ENCODE data around the gene DRAXIN. TPM values are rescaled to one million over a fixed set of nuclear protein-coding genes. Genes with fewer than 3 reads are reported as not detected.

The DRAXIN gene
- total and polyA plus RNA-seq, 12 donors: under 0.01 to 0.08 (median 0.06) TPM; not detected in 7

DNA sequence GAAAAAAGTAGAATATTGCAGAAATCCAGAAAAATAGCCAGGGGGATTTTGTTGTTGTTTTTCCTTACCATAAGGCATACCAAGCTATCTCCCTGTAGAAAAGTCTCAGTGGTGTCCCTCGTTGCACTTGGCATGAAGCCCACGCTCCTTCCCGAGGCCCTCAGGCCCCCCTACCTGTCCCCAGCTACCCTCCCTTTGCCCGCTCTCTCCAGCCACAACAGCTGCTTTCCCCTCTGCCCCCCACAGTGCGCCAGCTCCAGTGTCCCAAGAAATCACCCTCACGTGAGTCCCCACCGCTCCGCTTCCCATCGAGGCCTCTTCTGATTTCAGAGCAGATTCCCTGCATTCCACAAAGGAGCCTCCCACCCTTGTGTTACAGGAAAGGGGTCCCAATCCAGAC, 52.8 kb downstream of the DRAXIN start:
- Histone ChIP-seq H3K27ac (no peak overlapping the region), H3K27me3 (no peaks in the 10 kb centered on the region), H3K36me3 (replicated peaks in 1 of 2) (peaks cover 0 to 8% of the 10 kb centered on the region in 2 donors), H3K4me3 (no peak overlapping the region), H3K9me3 (replicated peaks in 1 of 3) (no peaks in the 10 kb centered on the region), H3K4me1 (replicated peaks in 1 of 2) (peaks cover 11 to 16% of the 10 kb centered on the region in 2 donors)
- 80 to 88% (median 85%) methylated on average over 9 of the region's 9 CpGs for WGBS, 4 donors
- intact Hi-C loops (cut with DNase I): no loop called here
- DNase-seq: no peak
- TF ChIP-seq POLR2A (IDR thresholded peaks at IDR 0.05): no peak
- TF ChIP-seq CTCF (IDR thresholded peaks at IDR 0.05): no peak

DNA sequence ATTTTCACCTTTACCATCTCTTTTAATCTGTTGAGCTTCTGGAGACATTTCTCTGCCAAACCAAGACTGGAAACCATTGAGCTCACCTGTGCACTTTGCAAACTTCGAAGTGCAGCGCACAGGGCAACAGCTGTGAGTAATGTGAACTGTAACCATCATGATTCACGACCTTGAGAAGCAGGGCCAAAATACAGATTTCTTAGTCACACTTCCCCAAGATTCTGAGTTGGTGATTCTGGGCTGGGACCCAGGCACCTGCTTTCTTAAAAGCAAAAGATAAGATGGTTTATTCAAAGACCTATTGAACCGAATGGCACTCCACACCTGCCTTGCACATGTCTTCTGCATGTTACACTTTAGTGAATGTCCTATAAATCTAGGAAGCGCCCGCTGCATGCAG, 54.6 kb downstream of the DRAXIN start:
- Histone ChIP-seq H3K27ac (peak overlapping the region in 3 of 5 donors; percentile 7 to 56 (median 27)), H3K27me3 (no peaks in the 10 kb centered on the region), H3K36me3 (replicated peaks in 1 of 2) (peaks cover 0 to 24% of the 10 kb centered on the region in 2 donors), H3K4me3 (no peak overlapping the region), H3K9me3 (replicated peaks in 1 of 3) (no peaks in the 10 kb centered on the region), H3K4me1 (replicated peaks in 1 of 2) (peaks cover 11 to 16% of the 10 kb centered on the region in 2 donors)
- TF ChIP-seq POLR2A (IDR thresholded peaks at IDR 0.05) (no peak), CTCF (IDR thresholded peaks at IDR 0.05) (no peak)
- DNase-seq: peak in 5 of 7 donors; percentile 45 to 69 (median 56)
- 50 to 61% (median 56%) methylated on average over 6 of the region's 6 CpGs for WGBS, 4 donors
- intact Hi-C loops (cut with DNase I): no loop called here

GRCh38 chr1:11746795-11747487, 55.4 kb downstream of the DRAXIN start:
- 53 to 70% (median 56%) methylated on average over 10 to 20 of the region's 20 CpGs for WGBS, 4 donors
- Histone ChIP-seq H3K9me3 (replicated peaks in 1 of 3) (no peaks in the 10 kb centered on the region), H3K4me3 (no peak overlapping the region), H3K36me3 (replicated peaks in 1 of 2) (peaks cover 0 to 24% of the 10 kb centered on the region in 2 donors), H3K4me1 (replicated peaks in 1 of 2) (peaks cover 11 to 16% of the 10 kb centered on the region in 2 donors), H3K27me3 (no peaks in the 10 kb centered on the region), H3K27ac (peak overlapping the region in 3 of 5 donors; percentile 7 to 56 (median 27))
- no peak for TF ChIP-seq POLR2A (IDR thresholded peaks at IDR 0.05)
- no peak for TF ChIP-seq CTCF (IDR thresholded peaks at IDR 0.05)
- intact Hi-C loops (cut with DNase I): no loop called here
- DNase-seq: peak in 6 of 7 donors; percentile 54 to 78 (median 60)

DNA sequence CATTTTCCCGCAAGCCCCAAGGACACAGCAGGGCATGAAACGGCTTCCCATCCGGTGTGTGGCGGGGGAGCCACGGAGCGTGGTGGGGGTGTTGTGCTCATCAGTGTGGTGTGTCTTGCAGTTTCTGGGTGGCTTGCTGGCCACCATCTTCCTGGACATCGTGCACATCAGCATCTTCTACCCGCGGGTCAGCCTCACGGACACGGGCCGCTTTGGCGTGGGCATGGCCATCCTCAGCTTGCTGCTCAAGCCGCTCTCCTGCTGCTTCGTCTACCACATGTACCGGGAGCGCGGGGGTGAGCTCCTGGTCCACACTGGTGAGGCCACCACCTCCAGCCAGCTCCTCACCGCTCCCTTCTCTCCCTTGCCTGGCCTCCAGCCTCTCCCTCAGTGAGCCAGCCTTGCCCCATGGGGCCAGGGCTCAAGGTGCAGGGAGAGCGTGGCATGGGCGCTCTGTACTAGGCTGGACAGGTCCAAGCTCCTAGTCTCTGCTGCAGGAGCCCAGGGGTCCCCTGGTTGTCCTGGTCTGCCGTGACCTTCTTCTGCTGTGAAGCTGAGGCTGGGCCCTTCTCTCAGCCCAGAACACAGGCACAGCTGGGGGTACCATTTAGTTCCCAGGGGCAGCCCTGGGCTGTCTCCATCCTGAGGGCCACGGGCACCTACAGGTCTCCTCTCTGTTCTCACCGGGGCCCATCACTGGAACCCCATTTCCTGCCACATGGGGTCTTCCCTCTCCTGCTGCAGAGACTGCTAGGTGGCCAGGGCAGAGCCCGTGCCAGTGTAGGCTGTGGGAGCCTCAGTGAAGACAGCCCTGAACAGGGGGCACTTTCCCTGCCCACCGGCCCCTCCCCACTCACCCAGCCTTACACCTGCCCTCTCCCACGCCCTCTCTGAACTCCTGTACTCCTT, 57.0 kb downstream of the DRAXIN start:
- Histone ChIP-seq H3K27me3 (no peaks in the 10 kb centered on the region), H3K9me3 (replicated peaks in 1 of 3) (no peaks in the 10 kb centered on the region), H3K27ac (no peak overlapping the region), H3K4me1 (replicated peaks in 1 of 2) (peaks cover 11 to 16% of the 10 kb centered on the region in 2 donors), H3K36me3 (replicated peaks in 1 of 2) (peaks cover 0 to 24% of the 10 kb centered on the region in 2 donors), H3K4me3 (no peak overlapping the region)
- TF ChIP-seq CTCF (IDR thresholded peaks at IDR 0.05): no peak
- no peak for TF ChIP-seq POLR2A (IDR thresholded peaks at IDR 0.05)
- intact Hi-C loops (cut with DNase I): no loop called here
- DNase-seq: no peak
- WGBS, 4 donors: 87 to 95% (median 90%) methylated on average over 12 to 27 of the region's 27 CpGs
